ENCODE measurements around the gene CHD3. TPM values are rescaled to one million over a fixed set of nuclear protein-coding genes. Genes with fewer than 3 reads are reported as not detected.

Gene CHD3
- total RNA-seq, 2 experiments from 2014 or later: 125 to 129 TPM

- peaks cover 23% of the 10 kb centered on the region for H3K36me3 Mint-ChIP-seq (ENCODE audit: low read depth)
- peak within 1 kb of the TSS; percentile 98 for H3K27ac Mint-ChIP-seq
- POLR2A ChIA-PET: interaction anchor here (1.5 kb wide), 1 partner anchor 244 kb away, joined by 6 read pairs; no protein-coding TSS in a partner anchor
- H3K4me1 Mint-ChIP-seq (ENCODE audit: low read depth): peaks cover 37% of the 10 kb centered on the region
- CTCF ChIA-PET: interaction anchor here (6.6 to 9.7 kb wide), 2 partner anchors 13 to 59 kb away, joined by 41 to 128 read pairs; partner anchors contain the start of gene RNF227
- H3K4me3 Mint-ChIP-seq: peak within 1 kb of the TSS; percentile 95
- H3K9me3 Mint-ChIP-seq (ENCODE audit: insufficient read depth): no peaks in the 10 kb centered on the region
- H3K27me3 Mint-ChIP-seq (ENCODE audit: low read depth): no peaks in the 10 kb centered on the region
- peak; percentile 78 for DNase-seq
- peak; percentile 31 for ATAC-seq
These were observed 40.8 kb downstream of the CHD3 start, which contains the start of gene KCNAB3 for GRCh38 chr17:7929158-7930023. KCNAB3 (minus strand) TSS chr17:7929856; CDS start chr17:7929435, 421 bp downstream.

- H3K9me3 Mint-ChIP-seq (ENCODE audit: insufficient read depth): no peaks in the 10 kb centered on the region
- H3K36me3 Mint-ChIP-seq (ENCODE audit: low read depth): peaks cover 37% of the 10 kb centered on the region
- DNase-seq (no peak), ATAC-seq (no peak)
- peak overlapping the region; percentile 98 for H3K27ac Mint-ChIP-seq
- ChIA-PET CTCF (interaction anchor here (1.0 to 9.7 kb wide), 9 partner anchors 10 to 188 kb away, joined by 3 to 128 read pairs (median 14); partner anchors contain the start of gene RNF227), POLR2A (interaction anchor here (0.9 to 4.2 kb wide), 9 partner anchors 9 to 245 kb away, joined by 4 to 44 read pairs (median 8); partner anchors contain the start of genes NAA38 and RNF227)
- H3K4me1 Mint-ChIP-seq (ENCODE audit: low read depth): peaks cover 47% of the 10 kb centered on the region
- H3K4me3 Mint-ChIP-seq: peak overlapping the region; percentile 95
- no peaks in the 10 kb centered on the region for H3K27me3 Mint-ChIP-seq (ENCODE audit: low read depth)
These were observed 42.4 kb downstream of the CHD3 start for GRCh38 chr17:7930841-7931631.

- peaks cover 49% of the 10 kb centered on the region for H3K4me1 Mint-ChIP-seq (ENCODE audit: low read depth)
- ATAC-seq: peak; percentile 98
- DNase-seq: peak; percentile 100
- H3K4me3 Mint-ChIP-seq: peak within 1 kb of the TSS; percentile 95
- ChIA-PET POLR2A (interaction anchor here (0.6 to 4.2 kb wide), 16 partner anchors 8 to 279 kb away, joined by 3 to 44 read pairs (median 5); partner anchors contain the start of genes AURKB, NAA38 and RNF227), CTCF (interaction anchor here (1.0 to 9.7 kb wide), 18 partner anchors 11 to 187 kb away, joined by 3 to 128 read pairs (median 6); partner anchors contain the start of genes NAA38 and RNF227)
- no peaks in the 10 kb centered on the region for H3K27me3 Mint-ChIP-seq (ENCODE audit: low read depth)
- peaks cover 43% of the 10 kb centered on the region for H3K36me3 Mint-ChIP-seq (ENCODE audit: low read depth)
- H3K27ac Mint-ChIP-seq: peak within 1 kb of the TSS; percentile 98
- no peaks in the 10 kb centered on the region for H3K9me3 Mint-ChIP-seq (ENCODE audit: insufficient read depth)
These were observed 43.3 kb downstream of the CHD3 start, which contains the start of the genes CNTROB and TRAPPC1 for GRCh38 chr17:7931709-7932482. CNTROB (plus strand) TSS chr17:7932206; CDS start chr17:7933080, 874 bp downstream. TRAPPC1 (minus strand) TSS chr17:7931946; CDS start chr17:7931829, 117 bp downstream.

- Mint-ChIP-seq H3K36me3 (ENCODE audit: low read depth) (peaks cover 46% of the 10 kb centered on the region), H3K4me3 (peak overlapping the region; percentile 95), H3K27ac (peak overlapping the region; percentile 98), H3K4me1 (ENCODE audit: low read depth) (peaks cover 52% of the 10 kb centered on the region), H3K9me3 (ENCODE audit: insufficient read depth) (no peaks in the 10 kb centered on the region), H3K27me3 (ENCODE audit: low read depth) (no peaks in the 10 kb centered on the region)
- peak; percentile 38 for ATAC-seq
- DNase-seq: peak; percentile 51
- CTCF ChIA-PET: interaction anchor here (0.8 to 9.7 kb wide), 24 partner anchors 9 to 187 kb away, joined by 3 to 128 read pairs (median 6); partner anchors contain the start of genes NAA38 and RNF227
- POLR2A ChIA-PET: interaction anchor here (0.5 to 4.2 kb wide), 18 partner anchors 8 to 278 kb away, joined by 3 to 44 read pairs (median 4); partner anchors contain the start of genes AURKB, NAA38 and RNF227
These were observed 43.9 kb downstream of the CHD3 start for GRCh38 chr17:7932483-7932891.

GRCh38 chr17:7932949-7933348, 44.4 kb downstream of the CHD3 start:
- peaks cover 46% of the 10 kb centered on the region for H3K36me3 Mint-ChIP-seq (ENCODE audit: low read depth)
- ATAC-seq: no peak
- peak overlapping the region; percentile 95 for H3K4me3 Mint-ChIP-seq
- H3K27ac Mint-ChIP-seq: peak overlapping the region; percentile 98
- H3K4me1 Mint-ChIP-seq (ENCODE audit: low read depth): peaks cover 52% of the 10 kb centered on the region
- H3K27me3 Mint-ChIP-seq (ENCODE audit: low read depth): no peaks in the 10 kb centered on the region
- POLR2A ChIA-PET: interaction anchor here (0.5 to 4.2 kb wide), 14 partner anchors 7 to 278 kb away, joined by 3 to 44 read pairs (median 4); partner anchors contain the start of genes AURKB and RNF227
- DNase-seq: peak; percentile 56
- H3K9me3 Mint-ChIP-seq (ENCODE audit: insufficient read depth): no peaks in the 10 kb centered on the region
- CTCF ChIA-PET: interaction anchor here (0.8 to 9.7 kb wide), 24 partner anchors 8 to 124 kb away, joined by 3 to 128 read pairs (median 6); partner anchors contain the start of genes NAA38 and RNF227

DNA sequence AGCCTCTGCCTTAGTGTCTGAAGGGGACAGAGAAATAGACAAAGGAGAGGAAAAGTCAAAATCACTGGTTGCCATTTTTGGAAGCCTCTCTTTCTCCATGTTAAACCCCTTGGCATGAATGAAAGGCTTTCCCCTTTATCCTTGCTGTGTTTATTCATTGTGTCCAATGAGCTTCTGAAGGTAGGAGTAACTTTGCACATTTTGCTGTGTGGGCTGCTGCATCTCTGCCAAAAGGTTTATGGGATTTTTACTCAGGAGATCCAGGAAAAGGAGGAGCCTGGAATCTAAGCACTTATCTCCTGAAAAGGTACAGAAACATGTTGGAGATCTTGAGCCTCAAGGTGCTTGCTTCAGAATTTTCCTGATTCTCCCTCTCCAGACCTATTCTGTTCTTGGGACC, 47.3 kb downstream of the CHD3 start:
- no peak for ATAC-seq
- Mint-ChIP-seq H3K27me3 (ENCODE audit: low read depth) (no peaks in the 10 kb centered on the region), H3K4me1 (ENCODE audit: low read depth) (peaks cover 38% of the 10 kb centered on the region), H3K4me3 (no peak overlapping the region), H3K27ac (no peak overlapping the region), H3K9me3 (ENCODE audit: insufficient read depth) (no peaks in the 10 kb centered on the region), H3K36me3 (ENCODE audit: low read depth) (peaks cover 57% of the 10 kb centered on the region)
- no peak for DNase-seq
- POLR2A ChIA-PET: interaction anchor here (0.8 kb wide), 1 partner anchor 54 kb away, joined by 3 read pairs; no protein-coding TSS in a partner anchor
- CTCF ChIA-PET: interaction anchor here (1.1 to 9.7 kb wide), 5 partner anchors 9 to 73 kb away, joined by 3 to 128 read pairs (median 5); no protein-coding TSS in a partner anchor

GRCh38 chr17:7940034-7940433, 51.4 kb downstream of the CHD3 start:
- Mint-ChIP-seq H3K36me3 (ENCODE audit: low read depth) (peaks cover 71% of the 10 kb centered on the region), H3K9me3 (ENCODE audit: insufficient read depth) (no peaks in the 10 kb centered on the region), H3K4me3 (no peak overlapping the region), H3K27me3 (ENCODE audit: low read depth) (no peaks in the 10 kb centered on the region), H3K27ac (no peak overlapping the region), H3K4me1 (ENCODE audit: low read depth) (peaks cover 11% of the 10 kb centered on the region)
- ATAC-seq (no peak), DNase-seq (no peak)
- ChIA-PET POLR2A (interaction anchor here (1.1 to 1.8 kb wide), 2 partner anchors 8 to 18 kb away, joined by 4 to 8 read pairs; partner anchors contain the start of genes CNTROB and TRAPPC1), CTCF (interaction anchor here (0.7 to 3.4 kb wide), 3 partner anchors 24 to 139 kb away, joined by 3 to 25 read pairs (median 3); partner anchors contain the start of gene RNF227)

DNA sequence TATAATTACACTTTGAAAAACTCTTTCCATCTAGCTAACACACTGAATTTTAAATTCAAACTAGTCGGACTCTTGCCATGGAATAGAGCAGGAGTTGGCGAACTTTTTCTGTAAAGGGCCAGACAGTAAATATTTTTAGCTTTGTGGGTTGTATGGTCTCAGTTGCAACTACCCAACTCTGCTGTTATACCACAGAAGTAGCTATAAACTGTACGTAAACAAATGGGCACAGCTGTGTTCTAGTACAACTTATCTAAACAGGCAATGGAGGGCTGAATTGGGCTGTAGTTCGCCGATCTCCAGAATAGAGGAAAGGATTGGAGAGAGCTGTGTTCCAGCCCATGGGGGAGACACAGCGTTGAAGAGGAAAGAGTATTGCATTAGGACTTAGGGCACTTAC, 52.2 kb downstream of the CHD3 start:
- H3K36me3 Mint-ChIP-seq (ENCODE audit: low read depth): peaks cover 69% of the 10 kb centered on the region
- H3K9me3 Mint-ChIP-seq (ENCODE audit: insufficient read depth): no peaks in the 10 kb centered on the region
- DNase-seq (no peak), ATAC-seq (no peak)
- ChIA-PET CTCF (interaction anchor here (1.2 to 3.4 kb wide), 4 partner anchors 10 to 170 kb away, joined by 3 to 25 read pairs (median 3); no protein-coding TSS in a partner anchor), POLR2A (interaction anchor here (1.1 to 1.8 kb wide), 2 partner anchors 9 to 18 kb away, joined by 4 to 8 read pairs; partner anchors contain the start of genes CNTROB and TRAPPC1)
- H3K27me3 Mint-ChIP-seq (ENCODE audit: low read depth): no peaks in the 10 kb centered on the region
- no peak overlapping the region for H3K27ac Mint-ChIP-seq
- no peak overlapping the region for H3K4me3 Mint-ChIP-seq
- H3K4me1 Mint-ChIP-seq (ENCODE audit: low read depth): peaks cover 6% of the 10 kb centered on the region

GRCh38 chr17:7943291-7943690, 54.7 kb downstream of the CHD3 start:
- Mint-ChIP-seq H3K36me3 (ENCODE audit: low read depth) (peaks cover 73% of the 10 kb centered on the region), H3K27ac (no peak overlapping the region), H3K4me1 (ENCODE audit: low read depth) (peaks cover 2% of the 10 kb centered on the region), H3K4me3 (no peak overlapping the region), H3K27me3 (ENCODE audit: low read depth) (no peaks in the 10 kb centered on the region), H3K9me3 (ENCODE audit: insufficient read depth) (no peaks in the 10 kb centered on the region)
- ChIA-PET CTCF (interaction anchor here (1.1 to 3.2 kb wide), 4 partner anchors 9 to 117 kb away, joined by 3 to 20 read pairs (median 4); no protein-coding TSS in a partner anchor), POLR2A (interaction anchor here (4.2 kb wide), 1 partner anchor 11 kb away, joined by 33 read pairs; the partner anchor contains the start of genes CNTROB and TRAPPC1)
- DNase-seq: no peak
- ATAC-seq: no peak

DNA sequence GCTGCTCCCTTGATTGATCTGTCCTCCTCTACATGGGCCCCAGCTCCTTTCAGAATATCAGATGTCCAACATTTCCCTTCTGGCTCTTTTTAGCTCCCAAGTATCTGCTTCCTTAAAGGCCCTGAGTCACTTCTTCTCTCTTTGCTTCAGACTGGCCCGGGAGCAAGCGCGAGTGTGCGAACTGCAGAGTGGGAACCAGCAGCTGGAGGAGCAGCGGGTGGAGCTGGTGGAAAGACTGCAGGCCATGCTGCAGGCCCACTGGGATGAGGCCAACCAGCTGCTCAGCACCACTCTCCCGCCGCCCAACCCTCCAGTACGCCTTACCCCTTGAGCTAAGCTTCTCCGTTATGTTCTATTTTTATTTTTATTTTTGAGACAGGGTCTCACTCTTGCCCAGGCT, 55.7 kb downstream of the CHD3 start:
- no peak for DNase-seq
- no peak for ATAC-seq
- ChIA-PET CTCF (interaction anchor here (1.1 to 3.2 kb wide), 9 partner anchors 10 to 201 kb away, joined by 3 to 20 read pairs (median 3); no protein-coding TSS in a partner anchor), POLR2A (interaction anchor here (0.5 to 4.2 kb wide), 3 partner anchors 12 to 45 kb away, joined by 3 to 33 read pairs (median 4); partner anchors contain the start of genes CNTROB, RNF227 and TRAPPC1)
- H3K4me1 Mint-ChIP-seq (ENCODE audit: low read depth): peaks cover 2% of the 10 kb centered on the region
- H3K27me3 Mint-ChIP-seq (ENCODE audit: low read depth): no peaks in the 10 kb centered on the region
- H3K4me3 Mint-ChIP-seq: no peak overlapping the region
- H3K9me3 Mint-ChIP-seq (ENCODE audit: insufficient read depth): no peaks in the 10 kb centered on the region
- peak overlapping the region; percentile 46 for H3K27ac Mint-ChIP-seq
- peaks cover 78% of the 10 kb centered on the region for H3K36me3 Mint-ChIP-seq (ENCODE audit: low read depth)

Measured in activated CD8-positive, alpha-beta T cell treated with anti-CD3 and anti-CD28 coated beads, Interleukin-2, amount 10 ng/mL, durations not matched to agents 7 days and 5 days (primary cell).